Measurements from ENCODE around the gene TMEM80. TPM values are rescaled to one million over a fixed set of nuclear protein-coding genes. Genes with fewer than 3 reads are reported as not detected.
"Not testable (repeated sequence)": the region's sequence is repeated elsewhere in the genome, so short reads cannot be mapped to it uniquely, and the experiment has no call there.

TMEM80 gene
- total and polyA plus RNA-seq, 7 donors: 7.9 to 41.5 (median 27.6) TPM

GRCh38 chr11:688681-689080, 6.9 kb upstream of the TMEM80 start:
- Histone ChIP-seq H3K9me3 (no peaks in the 10 kb centered on the region), H3K4me3 (no peak overlapping the region), H3K36me3 (peaks cover 0 to 64% (median 29%) of the 10 kb centered on the region in 4 donors), H3K27ac (no peak overlapping the region), H3K4me1 (peaks cover 0 to 10% (median 9%) of the 10 kb centered on the region in 4 donors), H3K27me3 (no peaks in the 10 kb centered on the region)
- WGBS, 2 donors: 71 to 92% methylated on average over 9 of the region's 9 CpGs
- intact Hi-C loops (cut with DNase I): no loop called here
- TF ChIP-seq POLR2AphosphoS5 (IDR thresholded peaks at IDR 0.05) (no peak), EP300 (IDR thresholded peaks at IDR 0.05) (no peak), POLR2A (IDR thresholded peaks at IDR 0.05) (no peak), CTCF (IDR thresholded peaks at IDR 0.05) (no peak)
- DNase-seq: no peak

GRCh38 chr11:689625-690024, 6.0 kb upstream of the TMEM80 start:
- WGBS, 2 donors: 89 to 93% methylated on average over 7 of the region's 7 CpGs
- no peak for DNase-seq
- H3K4me3 ChIP-seq: no peak overlapping the region
- no peaks in the 10 kb centered on the region for H3K9me3 ChIP-seq
- H3K27ac ChIP-seq: no peak overlapping the region
- no peaks in the 10 kb centered on the region for H3K27me3 ChIP-seq
- no peak for TF ChIP-seq CTCF (IDR thresholded peaks at IDR 0.05)
- no peak for TF ChIP-seq EP300 (IDR thresholded peaks at IDR 0.05)
- TF ChIP-seq POLR2AphosphoS5 (IDR thresholded peaks at IDR 0.05): no peak
- no peak for TF ChIP-seq POLR2A (IDR thresholded peaks at IDR 0.05)
- peaks cover 0 to 55% (median 23%) of the 10 kb centered on the region in 4 donors for H3K36me3 ChIP-seq
- intact Hi-C loops (cut with DNase I): no loop called here
- H3K4me1 ChIP-seq: peaks cover 0 to 19% (median 19%) of the 10 kb centered on the region in 4 donors

GRCh38 chr11:690244-690643, 5.4 kb upstream of the TMEM80 start:
- H3K27me3 ChIP-seq; intact Hi-C loops (cut with DNase I); H3K27ac ChIP-seq; H3K4me3 ChIP-seq; DNase-seq; H3K9me3 ChIP-seq: not testable (repeated sequence)
- Histone ChIP-seq H3K4me1 (peaks cover 0 to 20% (median 20%) of the 10 kb centered on the region in 4 donors), H3K36me3 (peaks cover 0 to 49% (median 21%) of the 10 kb centered on the region in 4 donors)
- WGBS, 2 donors: 89 to 93% methylated on average over 3 of the region's 3 CpGs

- H3K36me3 ChIP-seq: peaks cover 0 to 42% (median 19%) of the 10 kb centered on the region in 4 donors
- intact Hi-C loops (cut with DNase I): no loop called here
- TF ChIP-seq EP300 (IDR thresholded peaks at IDR 0.05): no peak
- no peak for TF ChIP-seq POLR2A (IDR thresholded peaks at IDR 0.05)
- TF ChIP-seq POLR2AphosphoS5 (IDR thresholded peaks at IDR 0.05): no peak
- no peak for TF ChIP-seq CTCF (IDR thresholded peaks at IDR 0.05)
- no peak overlapping the region for H3K27ac ChIP-seq
- no peaks in the 10 kb centered on the region for H3K9me3 ChIP-seq
- H3K4me1 ChIP-seq: peaks cover 0 to 20% (median 20%) of the 10 kb centered on the region in 4 donors
- no peak for DNase-seq
- H3K27me3 ChIP-seq: no peaks in the 10 kb centered on the region
- 58 to 74% methylated on average over 27 of the region's 27 CpGs for WGBS, 2 donors
- H3K4me3 ChIP-seq: no peak overlapping the region
Measured at GRCh38 chr11:690738-691633, 4.6 kb upstream of the TMEM80 start.

GRCh38 chr11:691710-692590, 3.7 kb upstream of the TMEM80 start:
- H3K4me1 ChIP-seq: peaks cover 0 to 27% (median 27%) of the 10 kb centered on the region in 4 donors
- TF ChIP-seq POLR2AphosphoS5 (IDR thresholded peaks at IDR 0.05) (no peak), EP300 (IDR thresholded peaks at IDR 0.05) (no peak), POLR2A (IDR thresholded peaks at IDR 0.05) (no peak), CTCF (IDR thresholded peaks at IDR 0.05) (no peak)
- H3K27me3 ChIP-seq: no peaks in the 10 kb centered on the region
- intact Hi-C loops (cut with DNase I): no loop called here
- H3K27ac ChIP-seq: no peak overlapping the region
- WGBS, 2 donors: 92 to 95% methylated on average over 18 of the region's 18 CpGs
- DNase-seq: no peak
- H3K36me3 ChIP-seq: peaks cover 0 to 32% (median 17%) of the 10 kb centered on the region in 4 donors
- H3K4me3 ChIP-seq: no peak overlapping the region
- H3K9me3 ChIP-seq: no peaks in the 10 kb centered on the region
